ENCODE measurements around the gene FLAD1.

GRCh38 chr1:154975409-154976059 lies 7.6 kb upstream of the FLAD1 start:
- TF ChIP-seq CTCF (IDR thresholded peaks at IDR 0.05) (no peak), CBFB (CRISPR knock-in tag; IDR thresholded peaks at IDR 0.05; ENCODE audit: low read depth) (no peak), JUN (CRISPR knock-in tag; IDR thresholded peaks at IDR 0.05) (no peak), HMGA2 (CRISPR knock-in tag; IDR thresholded peaks at IDR 0.05) (no peak), ESRRA (CRISPR knock-in tag; IDR thresholded peaks at IDR 0.05; ENCODE audit: borderline replicate concordance) (no peak)
